Lower leg skin (tissue), 4 donors: ENCODE results near the gene SASH1. TPM values are rescaled to one million over a fixed set of nuclear protein-coding genes. Genes with fewer than 3 reads are reported as not detected.

Experiments
- DNase-seq, 2 donors: peaks; one replicate each; pipeline ENCODE4 v3.0.0-alpha.2; 2019; ENCODE audit warnings: low spot score in 2 of 2
- H3K4me3 ChIP-seq: fragments of 200-600 bp; sonication (generic); 2 replicates; pipeline ENCODE4 v1.5.1; 2017; ENCODE audit warnings: mild to moderate bottlenecking, low read depth; ENCODE audit not compliant: poor library complexity, severe bottlenecking
- POLR2A ChIP-seq, 2 donors: fragments of 450-650 bp; IDR thresholded peaks; one replicate each; pipeline ENCODE4 v1.6.1; 2016 to 2017; ENCODE audit warnings: antibody characterized with exemption in 2 of 2, mild to moderate bottlenecking in 1 of 2, moderate library complexity in 1 of 2
- WGBS, 2 donors: methylation state at CpG; one replicate each; pipeline ENCODE4 v1.1.5; 2018; 5-methylcytosine and 5-hydroxymethylcytosine counted together
- intact Hi-C: fragments of 100-400 bp; cut with DNase I; formaldehyde crosslinking; loops from one replicate; pipeline ENCODE4 v1.15.0; 2023; ENCODE audit warnings: low total_unique reads
- total RNA-seq, 4 donors: library from RNA; depleted of rRNA; stranded (reverse); fragments of >200 nt; gene quantifications; one replicate each; pipeline ENCODE4 v1.1.0, GENCODE V29; 2016
- TF ChIP-seq, protein P1 (sequence below), 3 donors: fragments of 450-650 bp; IDR thresholded peaks; one replicate each; pipeline ENCODE4 v1.5.1; 2016; ENCODE audit warnings: antibody characterized with exemption in 3 of 3, mild to moderate bottlenecking in 3 of 3, moderate library complexity in 2 of 3

Gene SASH1
- total RNA-seq, 4 donors from 2014 or later: 74.9 to 106 (median 91.5) TPM

GRCh38 chr6:148543540-148543939, 200.9 kb downstream of the SASH1 start:
- intact Hi-C loops: no loop called here
- H3K4me3 ChIP-seq: no peak overlapping the region
- no peak for DNase-seq
- 83 to 88% methylated on average over 5 to 6 of the region's 6 CpGs for WGBS, 2 donors
- TF ChIP-seq, protein P1, sequence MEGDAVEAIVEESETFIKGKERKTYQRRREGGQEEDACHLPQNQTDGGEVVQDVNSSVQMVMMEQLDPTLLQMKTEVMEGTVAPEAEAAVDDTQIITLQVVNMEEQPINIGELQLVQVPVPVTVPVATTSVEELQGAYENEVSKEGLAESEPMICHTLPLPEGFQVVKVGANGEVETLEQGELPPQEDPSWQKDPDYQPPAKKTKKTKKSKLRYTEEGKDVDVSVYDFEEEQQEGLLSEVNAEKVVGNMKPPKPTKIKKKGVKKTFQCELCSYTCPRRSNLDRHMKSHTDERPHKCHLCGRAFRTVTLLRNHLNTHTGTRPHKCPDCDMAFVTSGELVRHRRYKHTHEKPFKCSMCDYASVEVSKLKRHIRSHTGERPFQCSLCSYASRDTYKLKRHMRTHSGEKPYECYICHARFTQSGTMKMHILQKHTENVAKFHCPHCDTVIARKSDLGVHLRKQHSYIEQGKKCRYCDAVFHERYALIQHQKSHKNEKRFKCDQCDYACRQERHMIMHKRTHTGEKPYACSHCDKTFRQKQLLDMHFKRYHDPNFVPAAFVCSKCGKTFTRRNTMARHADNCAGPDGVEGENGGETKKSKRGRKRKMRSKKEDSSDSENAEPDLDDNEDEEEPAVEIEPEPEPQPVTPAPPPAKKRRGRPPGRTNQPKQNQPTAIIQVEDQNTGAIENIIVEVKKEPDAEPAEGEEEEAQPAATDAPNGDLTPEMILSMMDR (IDR thresholded peaks at IDR 0.05): no peak
- TF ChIP-seq POLR2A (IDR thresholded peaks at IDR 0.05): no peak

GRCh38 chr6:148544421-148544820, 201.8 kb downstream of the SASH1 start:
- 95 to 97% methylated on average over 16 to 17 of the region's 17 CpGs for WGBS, 2 donors
- H3K4me3 ChIP-seq: no peak overlapping the region
- no peak for DNase-seq
- TF ChIP-seq, protein P1 (IDR thresholded peaks at IDR 0.05): no peak
- TF ChIP-seq POLR2A (IDR thresholded peaks at IDR 0.05): no peak
- intact Hi-C loops: no loop called here

GRCh38 chr6:148545901-148546300, 203.3 kb downstream of the SASH1 start:
- WGBS, 2 donors: 96 to 97% methylated on average over 14 of the region's 14 CpGs
- intact Hi-C loops: no loop called here
- TF ChIP-seq, protein P1 (IDR thresholded peaks at IDR 0.05): no peak
- no peak for TF ChIP-seq POLR2A (IDR thresholded peaks at IDR 0.05)
- DNase-seq: no peak
- no peak overlapping the region for H3K4me3 ChIP-seq

- TF ChIP-seq POLR2A (IDR thresholded peaks at IDR 0.05): no peak
- TF ChIP-seq, protein P1 (IDR thresholded peaks at IDR 0.05): no peak
- WGBS, 2 donors: 87 to 91% methylated on average over 7 of the region's 7 CpGs
- H3K4me3 ChIP-seq: no peak overlapping the region
- intact Hi-C loops: no loop called here
- no peak for DNase-seq
Measured at GRCh38 chr6:148547110-148547509, 204.5 kb downstream of the SASH1 start.

- H3K4me3 ChIP-seq: no peak overlapping the region
- TF ChIP-seq, protein P1 (IDR thresholded peaks at IDR 0.05): no peak
- TF ChIP-seq POLR2A (IDR thresholded peaks at IDR 0.05): no peak
- intact Hi-C loops: no loop called here
- 67 to 71% methylated on average over 22 of the region's 22 CpGs for WGBS, 2 donors
- DNase-seq: no peak
Measured at GRCh38 chr6:148548065-148548748, 205.6 kb downstream of the SASH1 start.

DNA sequence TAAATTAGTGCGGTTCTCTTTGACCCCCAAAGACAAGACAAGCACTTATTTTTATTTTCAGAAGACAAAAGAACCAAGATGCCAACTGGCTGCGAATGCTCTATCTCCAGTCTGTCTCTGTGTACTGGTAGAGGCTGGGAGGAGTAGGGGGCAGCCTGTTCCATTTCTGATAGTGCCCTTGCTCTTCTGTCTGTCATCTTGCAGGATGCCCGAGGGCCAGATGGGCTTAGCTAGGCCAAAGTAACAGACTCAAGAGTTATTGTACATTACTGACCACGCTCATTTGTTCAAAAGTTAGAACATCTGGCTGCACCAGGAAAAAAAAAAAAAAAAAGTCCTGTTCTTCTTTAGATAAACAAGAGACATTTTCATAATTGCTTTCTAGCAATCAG, 206.1 kb downstream of the SASH1 start:
- TF ChIP-seq, protein P1 (IDR thresholded peaks at IDR 0.05): no peak
- TF ChIP-seq POLR2A (IDR thresholded peaks at IDR 0.05): no peak
- intact Hi-C loops: no loop called here
- DNase-seq: no peak
- H3K4me3 ChIP-seq: no peak overlapping the region
- 72 to 75% methylated on average over 4 of the region's 4 CpGs for WGBS, 2 donors
